Measurements from ENCODE around the gene SFSWAP.
A peak's percentile ranks its signal among the peaks of the same experiment; 100 is the strongest.

The SFSWAP gene

DNA sequence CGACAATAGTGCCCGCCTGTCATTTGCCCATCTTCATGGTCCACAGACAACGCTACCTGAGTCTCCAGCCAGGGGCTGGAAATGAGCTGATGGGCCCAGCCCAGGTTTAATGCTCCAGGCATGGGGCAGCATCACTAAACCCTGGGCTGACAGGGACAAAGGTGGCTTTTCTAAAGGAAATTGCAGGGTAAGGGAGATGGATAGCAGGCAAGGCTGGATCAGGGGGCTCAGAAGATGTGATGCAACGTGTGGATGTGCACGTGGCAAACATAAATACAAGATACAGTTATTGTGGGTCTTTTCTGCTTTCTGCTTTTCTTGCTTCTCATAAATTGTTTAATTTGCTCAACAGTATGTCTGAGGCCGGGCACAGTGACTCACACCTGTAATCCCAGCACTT, 113.6 kb downstream of the SFSWAP start:
- DNase-seq: no peak

- DNase-seq: no peak
These were observed 114.4 kb downstream of the SFSWAP start for GRCh38 chr12:131825146-131825892.

- no peak for DNase-seq
These were observed 115.4 kb downstream of the SFSWAP start for GRCh38 chr12:131826097-131826928.

DNA sequence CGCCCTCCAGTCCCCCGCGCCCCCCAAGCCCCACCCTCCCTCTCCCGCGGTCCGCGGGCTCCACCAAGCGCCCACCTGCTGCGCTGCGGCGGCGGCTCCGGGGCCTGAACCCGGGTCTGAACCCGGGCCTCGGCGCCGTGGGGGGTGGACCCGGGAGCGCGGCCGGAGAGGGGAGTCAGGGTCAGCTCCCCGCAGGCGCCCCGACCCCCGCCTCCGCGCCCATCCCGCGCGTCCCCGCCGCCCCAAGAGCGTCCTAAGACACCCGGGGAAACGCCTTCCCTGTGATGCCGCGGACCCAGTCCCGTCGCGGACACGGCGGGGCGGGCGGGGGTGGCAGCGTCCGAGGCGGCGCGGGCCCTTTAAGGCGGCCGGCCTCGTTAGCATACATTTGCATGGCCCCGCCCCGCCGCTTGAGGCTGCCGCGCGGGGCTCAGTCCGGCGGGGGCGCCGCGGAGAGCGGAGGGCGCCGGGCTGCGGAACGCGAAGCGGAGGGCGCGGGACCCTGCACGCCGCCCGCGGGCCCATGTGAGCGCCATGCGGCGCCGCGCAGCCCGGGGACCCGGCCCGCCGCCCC, 117.2 kb downstream of the SFSWAP start, which contains the start of gene MMP17:
Gene MMP17 (plus strand): TSS at position 433 of the 574 bp plus-strand sequence. CDS start 102 bp downstream, at position 535.
- DNase-seq: peak; percentile 25

- no peak for DNase-seq
These were observed 117.9 kb downstream of the SFSWAP start for GRCh38 chr12:131828671-131829355.

GRCh38 chr12:131829356-131829747, 118.5 kb downstream of the SFSWAP start:
- no peak for DNase-seq

DNA sequence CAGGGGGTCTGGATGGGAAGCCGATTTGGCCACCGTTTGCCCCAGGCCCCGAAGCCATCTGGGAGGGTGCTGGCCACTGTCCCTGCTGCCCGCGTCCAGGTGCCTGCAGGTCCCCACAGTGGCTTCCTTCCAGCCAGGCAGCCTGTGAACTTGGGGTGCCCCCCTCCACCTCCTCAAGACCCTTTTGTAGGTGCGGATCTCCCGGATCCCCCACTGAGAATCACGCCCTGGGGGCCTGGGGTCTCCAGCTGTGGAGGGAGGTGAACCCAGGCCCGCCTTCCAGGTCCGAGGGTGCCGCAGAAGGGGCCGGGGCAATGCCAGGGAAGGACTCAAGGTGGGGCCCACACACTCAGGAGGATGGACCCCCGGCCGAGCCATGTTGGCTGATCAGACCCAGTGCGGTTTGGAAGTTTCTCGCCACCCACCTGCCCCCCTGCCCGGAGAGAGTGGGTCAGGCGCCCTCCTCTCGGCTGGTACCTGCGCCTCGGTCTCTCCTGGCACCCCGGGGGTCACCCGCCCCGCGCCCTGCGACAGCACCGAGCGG, 119.0 kb downstream of the SFSWAP start:
- DNase-seq: no peak

DNA sequence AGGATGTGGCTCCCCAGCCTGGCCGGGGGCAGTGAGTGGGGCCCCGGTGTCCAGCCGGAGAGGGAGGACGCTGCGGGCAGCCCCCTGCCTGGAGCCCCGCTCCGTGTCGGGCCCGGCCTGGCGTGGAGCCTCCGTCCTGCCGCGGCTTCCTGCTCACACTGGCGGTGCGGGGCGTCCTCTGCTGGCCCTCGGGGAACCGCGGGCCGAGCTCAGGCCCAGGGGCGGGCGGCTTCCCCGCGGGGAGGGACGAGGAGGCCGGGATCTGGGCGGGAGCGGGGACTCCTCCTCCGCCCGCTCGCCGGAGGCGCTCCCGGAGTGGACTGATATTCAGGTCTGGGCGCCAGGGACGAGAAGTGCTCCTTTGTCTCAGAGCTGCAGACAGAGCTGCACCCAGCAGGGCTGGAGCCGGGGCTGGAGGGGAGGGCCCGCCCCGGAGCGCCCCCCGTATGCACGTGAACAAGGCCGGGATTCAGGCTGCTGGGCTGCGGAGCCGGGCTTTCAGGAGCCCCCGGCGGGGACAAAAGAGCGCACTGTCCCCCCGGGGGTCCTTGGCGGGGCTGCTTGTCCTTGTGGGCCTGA, 119.5 kb downstream of the SFSWAP start:
- DNase-seq: peak; percentile 75

GRCh38 chr12:131830914-131831571, 120.2 kb downstream of the SFSWAP start:
- no peak for DNase-seq

DNA sequence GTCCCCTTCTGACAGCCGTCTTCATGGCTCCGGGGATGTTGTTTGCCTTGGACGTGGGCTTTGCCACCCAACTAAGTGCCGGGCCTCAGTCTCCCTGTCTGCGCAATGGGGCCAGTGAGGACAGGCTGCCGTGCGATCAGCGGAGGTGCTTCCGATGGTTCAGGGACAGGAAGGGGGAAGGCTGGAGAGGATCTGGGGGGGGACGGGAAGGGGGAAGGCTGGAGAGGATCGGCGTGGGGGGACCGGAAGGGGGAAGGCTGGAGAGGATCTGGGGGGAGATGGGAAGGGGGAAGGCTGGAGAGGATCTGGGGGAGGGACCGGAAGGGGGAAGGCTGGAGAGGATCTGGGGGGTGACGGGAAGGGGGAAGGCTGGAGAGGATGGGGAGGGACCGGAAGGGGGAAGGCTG, 120.7 kb downstream of the SFSWAP start:
- DNase-seq: peak; percentile 26

DNA sequence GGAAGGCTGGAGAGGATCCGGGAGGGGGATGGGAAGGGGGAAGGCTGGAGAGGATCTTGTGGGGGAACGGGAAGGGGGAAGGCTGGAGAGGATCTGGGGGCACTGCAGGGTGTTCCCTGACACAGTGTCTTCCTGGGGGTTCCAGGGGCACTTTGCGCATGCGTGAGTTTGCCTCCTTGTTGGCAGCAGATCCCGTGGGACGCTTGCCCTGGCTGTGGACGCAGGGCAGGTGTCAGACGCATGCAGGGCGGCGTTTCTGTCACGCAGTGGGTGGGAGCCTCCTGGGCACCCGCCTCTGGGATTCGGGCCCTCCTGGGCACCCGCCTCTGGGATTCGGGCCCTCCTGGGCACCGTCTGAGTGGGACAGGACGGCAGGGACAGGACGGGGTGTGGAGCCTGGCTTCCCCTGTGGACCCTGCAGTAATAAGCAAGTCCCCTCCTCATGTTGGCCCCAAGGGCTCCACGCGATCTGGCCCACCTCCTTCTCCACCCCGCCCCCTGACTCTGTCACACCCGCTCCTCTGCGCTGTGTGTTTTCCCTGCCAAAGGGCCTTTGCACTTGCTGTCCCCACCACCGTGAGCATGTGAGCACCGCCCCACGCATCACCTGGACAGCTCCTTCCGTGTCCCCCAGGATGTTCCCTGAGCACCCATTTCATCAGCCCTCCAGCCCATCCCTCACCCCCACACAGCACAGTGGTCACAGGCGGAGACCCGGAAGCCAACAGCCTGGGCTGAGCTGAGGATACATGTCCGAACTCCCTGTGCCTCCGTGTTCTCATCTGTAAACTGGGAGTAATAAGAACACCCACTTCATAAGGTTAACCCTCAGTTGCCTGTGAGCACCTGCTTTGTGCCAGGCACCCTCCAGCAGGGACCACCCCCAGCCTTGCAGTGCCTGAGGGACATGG, 121.7 kb downstream of the SFSWAP start:
- DNase-seq: peak; percentile 40

DNA sequence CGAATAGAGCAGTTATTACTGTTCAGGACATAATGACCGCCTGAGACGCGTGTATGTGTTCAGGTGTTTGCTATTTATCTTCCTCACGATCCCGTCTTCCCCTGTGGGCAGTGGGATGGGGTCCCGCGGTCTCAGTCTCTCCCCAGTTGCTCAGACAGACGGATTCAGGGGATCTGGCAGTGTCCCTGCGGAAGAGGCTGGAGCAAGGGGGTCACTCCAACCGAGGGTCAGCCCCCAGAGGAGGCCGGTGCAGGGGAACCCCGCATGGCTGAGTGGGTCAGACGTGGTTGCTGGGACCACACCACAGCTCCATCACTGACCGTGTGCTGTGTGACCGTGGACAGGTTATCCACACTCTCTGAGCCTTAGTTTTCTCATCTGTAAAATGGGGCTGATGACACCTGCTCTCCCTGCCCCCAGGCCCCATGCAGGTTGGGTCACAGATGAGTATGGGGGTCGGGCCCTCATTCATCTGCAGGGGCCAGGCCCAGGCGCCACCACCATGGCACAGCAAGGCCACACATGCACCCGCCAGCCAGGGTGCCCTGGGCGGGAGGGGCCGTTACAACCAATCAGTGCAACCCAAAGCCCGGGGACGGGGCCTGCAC, 122.5 kb downstream of the SFSWAP start:
- no peak for DNase-seq

GRCh38 chr12:131833896-131834641, 123.2 kb downstream of the SFSWAP start:
- DNase-seq: peak; percentile 74

DNA sequence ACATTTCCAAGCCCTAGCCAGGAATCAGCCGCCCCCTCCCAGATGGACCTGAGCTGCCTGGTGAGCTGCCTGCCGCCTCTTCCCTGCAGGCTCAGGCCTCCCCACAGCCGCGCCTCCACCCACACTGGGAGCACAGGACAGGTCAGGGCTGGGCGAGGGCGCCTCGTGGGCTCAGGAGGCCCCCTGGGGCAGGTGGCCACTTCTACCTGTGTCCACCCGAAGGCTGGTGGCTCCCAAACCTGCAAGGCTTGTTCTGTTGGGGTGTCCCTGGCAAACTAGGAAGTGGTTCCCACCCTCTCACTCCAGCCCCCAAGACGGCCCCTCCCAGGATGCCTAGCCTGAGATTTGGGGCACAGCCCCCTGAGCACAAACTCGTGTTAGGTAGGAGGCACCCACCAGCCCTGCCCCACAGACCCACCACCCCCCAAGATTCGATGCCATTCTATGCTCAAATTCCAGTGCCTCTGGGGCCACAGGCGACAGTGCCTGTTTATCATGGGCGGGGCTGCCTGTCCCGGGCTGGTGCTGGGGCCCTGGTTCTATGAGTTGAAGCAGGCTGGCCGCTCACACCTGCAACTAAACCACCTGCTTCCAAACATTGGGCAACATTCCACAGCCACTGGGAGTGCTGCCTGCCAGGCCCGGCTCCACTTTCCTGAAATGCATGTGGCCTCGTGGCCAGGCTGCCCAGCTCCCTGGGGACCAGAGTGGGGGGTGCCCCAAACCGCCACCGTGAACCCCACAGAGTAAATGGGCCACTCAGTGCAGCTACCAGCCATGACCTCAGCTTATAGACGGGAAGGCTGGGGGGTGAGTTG, 124.1 kb downstream of the SFSWAP start:
- no peak for DNase-seq

- DNase-seq: no peak
These were observed 124.8 kb downstream of the SFSWAP start for GRCh38 chr12:131835616-131836171.

- DNase-seq: no peak
These were observed 125.3 kb downstream of the SFSWAP start for GRCh38 chr12:131836193-131836592.

GRCh38 chr12:131836714-131837397, 126.0 kb downstream of the SFSWAP start:
- no peak for DNase-seq

Data from NCI-H2227 treated with DMSO at 0.1 percent for 48 hours (cell line).